ENCODE data around the gene BIK.

GRCh38 chr22:43090130-43090789 lies 20.3 kb upstream of the BIK start:
- TF ChIP-seq HDGF (IDR thresholded peaks at IDR 0.05; ENCODE audit: borderline replicate concordance): no peak
- no peak for TF ChIP-seq BHLHE40 (IDR thresholded peaks at IDR 0.05; ENCODE audit: borderline replicate concordance)
- TF ChIP-seq TARDBP (IDR thresholded peaks at IDR 0.05): no peak
- TF ChIP-seq ARNT (IDR thresholded peaks at IDR 0.05): no peak
- no peak for TF ChIP-seq FOXA1 (IDR thresholded peaks at IDR 0.05)
- no peak for TF ChIP-seq SP1 (IDR thresholded peaks at IDR 0.05)
- no peak for TF ChIP-seq FOXK2 (IDR thresholded peaks at IDR 0.05)
